WI38 (cell line): Measurements from ENCODE around the gene TNP2.
"Not testable (repeated sequence)": the region's sequence is repeated elsewhere in the genome, so short reads cannot be mapped to it uniquely, and the experiment has no call there.

Experiments
- H3K4me3 ChIP-seq: 2 replicates; pipeline ENCODE4 v1.5.1; 2011; ENCODE audit warnings: low read depth, mild to moderate bottlenecking, control low read depth, low read length
- CTCF ChIP-seq: IDR thresholded peaks from 2 replicates; pipeline ENCODE4 v1.5.1; 2012; ENCODE audit warnings: low read depth, mild to moderate bottlenecking, control low read depth, low read length

Gene TNP2

GRCh38 chr16:11299865-11300559 is 30.9 kb upstream of the TNP2 start:
- H3K4me3 ChIP-seq: no peak overlapping the region
- TF ChIP-seq CTCF: no peak

- not testable (repeated sequence) for H3K4me3 ChIP-seq
Observed at GRCh38 chr16:11298950-11299547, 29.9 kb upstream of the TNP2 start.

- TF ChIP-seq CTCF: no peak
- H3K4me3 ChIP-seq: no peak overlapping the region
Observed at GRCh38 chr16:11298143-11298900, 29.2 kb upstream of the TNP2 start.

GRCh38 chr16:11297492-11298142 is 28.5 kb upstream of the TNP2 start:
- no peak for TF ChIP-seq CTCF
- 0 out of 2 replicates have a peak overlapping the region, but pooled peaks have one; percentile 8 for H3K4me3 ChIP-seq

- TF ChIP-seq CTCF: no peak
- H3K4me3 ChIP-seq: no peak overlapping the region
Observed at GRCh38 chr16:11296706-11297491, 27.8 kb upstream of the TNP2 start.

- no peak overlapping the region for H3K4me3 ChIP-seq
- TF ChIP-seq CTCF: no peak
Observed at GRCh38 chr16:11296351-11296705, 27.2 kb upstream of the TNP2 start.

- no peak for TF ChIP-seq CTCF
- no peak overlapping the region for H3K4me3 ChIP-seq
Observed at GRCh38 chr16:11295672-11296071, 26.5 kb upstream of the TNP2 start.
